Measurements from ENCODE around the gene LRP2.

Gene LRP2

DNA sequence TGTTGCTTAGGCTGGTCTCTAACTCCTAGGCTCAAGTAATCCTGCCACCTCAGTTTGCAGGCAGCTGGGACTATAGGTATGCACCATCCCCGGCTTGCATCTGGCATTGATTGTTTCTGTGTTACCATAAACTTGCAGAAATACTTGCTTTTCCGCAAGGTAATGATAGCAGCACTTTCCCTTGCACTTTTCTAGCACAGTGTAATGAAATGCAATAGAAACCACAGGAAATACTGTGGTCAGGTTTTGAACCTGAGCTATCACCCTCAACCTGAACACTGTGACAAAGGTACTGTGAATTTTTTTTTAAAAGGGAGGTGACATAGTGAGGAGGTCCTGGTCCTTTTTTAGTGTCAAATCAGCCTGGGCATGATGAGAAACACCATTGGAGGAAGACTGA, 254.7 kb downstream of the LRP2 start:
- H3K4me1 ChIP-seq, result peaks cover 20% of the 10 kb centered on the region
- no peak for TF ChIP-seq Cebpa-rat (IDR thresholded peaks at IDR 0.05)
- H3K36me3 ChIP-seq, result no peaks in the 10 kb centered on the region
- no peak overlapping the region for H3K9ac ChIP-seq
- H3K9me3 ChIP-seq, result no peaks in the 10 kb centered on the region
- no peak overlapping the region for H3K4me3 ChIP-seq
- H3K27ac ChIP-seq, result no peak overlapping the region
- no peaks in the 10 kb centered on the region for H3K27me3 ChIP-seq
- H3K4me2 ChIP-seq, result peak overlapping the region; percentile 20; the same call in 1 of the 2 replicates
- no peaks in the 10 kb centered on the region for H4K20me1 ChIP-seq

DNA sequence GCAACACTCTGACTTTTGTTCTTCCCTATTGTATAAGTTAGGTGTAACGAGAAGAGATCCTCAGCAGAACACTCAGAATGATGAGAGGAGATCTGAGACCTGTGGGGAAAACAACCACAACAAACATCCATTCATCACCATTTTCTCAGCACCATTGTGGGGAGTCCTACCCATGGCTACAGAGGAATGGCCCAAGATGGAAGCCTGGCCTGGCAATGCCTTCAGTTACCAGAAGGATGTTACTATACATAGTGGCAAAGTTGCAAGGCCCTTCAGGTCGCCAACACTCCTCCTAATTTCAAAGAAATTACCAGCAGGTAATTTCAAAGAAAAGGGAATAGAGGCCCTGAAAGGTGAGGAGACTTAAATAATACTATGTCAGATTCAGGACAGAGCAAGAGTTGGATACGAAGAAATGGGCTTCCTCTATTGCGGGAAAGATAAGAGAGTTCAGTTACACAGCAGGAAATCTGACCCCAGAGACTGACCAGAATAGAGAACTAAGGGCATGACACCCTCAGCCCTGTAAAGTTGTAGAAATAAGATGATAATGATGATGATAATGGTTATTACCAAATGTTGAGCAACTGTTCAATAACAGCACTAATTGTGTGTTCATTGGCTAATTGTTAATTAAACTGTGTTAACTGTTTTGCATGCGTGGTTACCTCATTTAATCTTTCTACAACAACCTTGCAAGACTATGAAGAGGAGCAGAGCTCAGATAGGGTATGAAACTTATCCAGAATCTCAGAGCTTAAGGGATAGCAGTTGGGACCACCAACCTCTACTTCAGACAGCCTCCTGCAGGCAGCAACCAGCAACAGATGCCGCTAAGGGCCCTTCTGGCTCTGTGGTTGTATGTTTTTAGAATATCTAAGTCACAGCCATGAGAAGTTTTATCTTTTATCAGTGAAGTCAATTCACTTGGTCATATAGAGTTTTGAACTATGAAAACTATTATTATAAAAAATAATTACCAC, 255.5 kb downstream of the LRP2 start:
- no peak overlapping the region for H3K9ac ChIP-seq
- no peak overlapping the region for H3K4me3 ChIP-seq
- no peaks in the 10 kb centered on the region for H3K27me3 ChIP-seq
- no peak for TF ChIP-seq Cebpa-rat (IDR thresholded peaks at IDR 0.05)
- no peaks in the 10 kb centered on the region for H3K9me3 ChIP-seq
- no peak overlapping the region for H3K4me2 ChIP-seq
- H3K27ac ChIP-seq, result no peak overlapping the region
- H4K20me1 ChIP-seq, result no peaks in the 10 kb centered on the region
- peaks cover 20% of the 10 kb centered on the region for H3K4me1 ChIP-seq
- H3K36me3 ChIP-seq, result no peaks in the 10 kb centered on the region

DNA sequence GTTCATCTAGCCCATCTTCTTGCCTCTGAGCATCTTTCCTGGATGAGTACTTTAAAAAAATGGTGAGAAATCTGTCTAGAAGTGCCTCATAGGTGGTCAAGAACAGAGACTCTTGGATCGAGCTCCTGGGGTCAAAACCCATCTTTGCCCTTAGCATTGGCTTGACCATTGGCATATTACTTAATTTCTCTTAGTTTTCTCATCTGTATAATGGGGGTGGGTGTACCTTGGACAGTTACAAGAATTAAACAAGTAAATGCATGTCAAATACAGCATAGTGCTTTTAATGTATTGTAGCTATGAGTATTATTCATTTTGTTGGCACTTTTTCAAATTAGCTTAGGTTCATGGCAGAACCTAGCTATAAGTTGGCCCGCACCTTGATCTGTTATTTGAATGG, 256.2 kb downstream of the LRP2 start:
- no peak overlapping the region for H3K4me2 ChIP-seq
- no peak overlapping the region for H3K9ac ChIP-seq
- TF ChIP-seq Cebpa-rat (IDR thresholded peaks at IDR 0.05), result no peak
- no peak overlapping the region for H3K27ac ChIP-seq
- H3K9me3 ChIP-seq, result no peaks in the 10 kb centered on the region
- no peak overlapping the region for H3K4me3 ChIP-seq
- no peaks in the 10 kb centered on the region for H4K20me1 ChIP-seq
- H3K36me3 ChIP-seq, result no peaks in the 10 kb centered on the region
- peaks cover 23% of the 10 kb centered on the region for H3K4me1 ChIP-seq
- H3K27me3 ChIP-seq, result no peaks in the 10 kb centered on the region

DNA sequence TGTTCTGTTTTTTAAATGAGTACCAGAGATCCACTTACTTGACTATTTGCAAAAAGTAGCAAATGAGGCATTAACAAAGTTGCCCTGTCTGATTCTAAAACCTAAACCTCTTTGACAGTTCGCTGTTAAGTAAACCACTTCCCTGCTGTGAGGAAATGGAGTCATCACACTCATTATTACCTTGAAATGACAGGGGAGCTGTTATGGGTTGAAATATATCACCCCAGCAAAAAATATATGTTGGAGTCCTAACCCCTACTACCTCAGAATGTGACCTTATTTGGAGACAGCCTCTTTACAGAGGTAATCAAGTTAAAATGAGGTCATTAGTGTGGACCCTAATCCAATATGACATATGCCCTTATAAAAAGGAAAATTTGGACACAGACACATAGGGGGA, 256.9 kb downstream of the LRP2 start:
- Histone ChIP-seq H3K27me3 (no peaks in the 10 kb centered on the region), H3K4me3 (no peak overlapping the region), H3K9ac (no peak overlapping the region), H3K36me3 (no peaks in the 10 kb centered on the region), H3K4me2 (no peak overlapping the region), H3K9me3 (no peaks in the 10 kb centered on the region), H4K20me1 (no peaks in the 10 kb centered on the region), H3K27ac (no peak overlapping the region), H3K4me1 (peaks cover 24% of the 10 kb centered on the region)
- TF ChIP-seq Cebpa-rat (IDR thresholded peaks at IDR 0.05), result no peak

DNA sequence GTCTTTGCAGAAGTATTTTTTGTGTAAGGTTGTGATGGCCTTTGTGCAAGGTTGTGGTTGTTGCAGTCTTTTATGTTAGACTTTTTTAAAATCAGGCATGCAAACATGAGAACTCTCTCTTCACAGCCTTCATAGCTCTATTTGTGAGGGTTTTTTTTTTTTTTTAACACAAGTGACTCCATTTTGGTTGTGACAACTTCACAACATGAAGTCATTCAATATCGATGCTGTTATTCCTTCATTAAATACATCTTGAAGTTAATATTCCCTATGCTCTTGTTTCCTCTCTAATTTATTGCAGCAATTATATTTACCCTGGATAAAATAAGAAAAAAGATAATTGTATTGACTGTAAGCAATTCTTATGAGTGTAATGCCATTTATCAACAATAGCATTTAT, 257.5 kb downstream of the LRP2 start:
- no peaks in the 10 kb centered on the region for H3K36me3 ChIP-seq
- H3K4me1 ChIP-seq, result peaks cover 28% of the 10 kb centered on the region
- no peak for TF ChIP-seq Cebpa-rat (IDR thresholded peaks at IDR 0.05)
- H3K9me3 ChIP-seq, result 0 out of 2 replicates have a peak, but pooled peaks cover 2% of the 10 kb centered on the region
- H3K9ac ChIP-seq, result no peak overlapping the region
- H3K27me3 ChIP-seq, result no peaks in the 10 kb centered on the region
- no peak overlapping the region for H3K4me2 ChIP-seq
- H4K20me1 ChIP-seq, result no peaks in the 10 kb centered on the region
- no peak overlapping the region for H3K4me3 ChIP-seq
- H3K27ac ChIP-seq, result no peak overlapping the region

DNA sequence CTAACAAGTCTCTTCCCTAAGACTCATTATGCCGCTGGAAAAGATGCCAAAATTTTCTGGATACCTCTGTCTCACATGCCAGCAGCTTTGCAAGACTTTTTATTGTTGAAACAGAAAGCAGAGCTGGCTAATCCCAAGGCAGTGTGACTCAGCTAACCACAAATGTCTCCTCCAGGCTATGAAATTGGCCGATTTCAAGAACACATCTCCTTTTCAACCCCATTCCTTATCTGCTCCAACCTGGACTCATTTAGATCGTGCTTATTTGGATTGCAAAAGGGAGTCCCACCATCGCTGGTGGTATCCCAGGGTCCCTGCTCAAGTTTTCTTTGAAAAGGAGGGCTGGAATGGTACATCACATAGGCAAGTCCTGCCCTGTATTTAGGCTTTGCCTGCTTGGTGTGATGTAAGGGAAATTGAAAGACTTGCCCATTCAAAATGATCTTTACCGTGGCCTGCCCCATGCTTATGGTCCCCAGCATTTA, 266.7 kb downstream of the LRP2 start:
- Histone ChIP-seq H3K4me2 (no peak overlapping the region), H3K36me3 (no peaks in the 10 kb centered on the region), H4K20me1 (no peaks in the 10 kb centered on the region), H3K4me3 (no peak overlapping the region), H3K4me1 (peaks cover 10% of the 10 kb centered on the region), H3K9ac (no peak overlapping the region), H3K27me3 (no peaks in the 10 kb centered on the region), H3K27ac (no peak overlapping the region), H3K9me3 (peaks cover 11% of the 10 kb centered on the region)
- no peak for TF ChIP-seq Cebpa-rat (IDR thresholded peaks at IDR 0.05)

DNA sequence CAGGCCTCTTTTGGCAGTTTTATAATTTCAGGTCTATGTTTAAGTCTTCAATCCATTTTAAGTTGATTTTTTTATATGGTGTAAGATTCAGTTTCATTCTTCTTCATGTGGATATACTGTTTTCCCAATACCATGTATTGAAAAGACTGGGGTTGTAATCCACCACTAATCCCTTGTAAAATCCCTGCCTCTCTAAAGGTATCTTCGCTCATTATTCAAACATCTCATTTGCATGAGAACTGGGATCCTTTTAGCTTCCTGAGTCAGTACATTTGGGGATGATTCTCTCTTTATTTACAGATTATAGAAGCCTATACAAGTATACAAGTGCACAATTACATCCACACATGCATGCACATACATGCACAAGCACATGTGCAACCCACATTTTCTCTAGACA, 267.7 kb downstream of the LRP2 start:
- no peak for TF ChIP-seq Cebpa-rat (IDR thresholded peaks at IDR 0.05)
- Histone ChIP-seq H3K36me3 (no peaks in the 10 kb centered on the region), H3K4me1 (0 out of 2 replicates have a peak, but pooled peaks cover under 1% of the 10 kb centered on the region), H3K9me3 (peaks cover 7% of the 10 kb centered on the region), H3K4me2 (no peak overlapping the region), H4K20me1 (no peaks in the 10 kb centered on the region), H3K4me3 (no peak overlapping the region), H3K9ac (no peak overlapping the region), H3K27ac (no peak overlapping the region), H3K27me3 (no peaks in the 10 kb centered on the region)

DNA sequence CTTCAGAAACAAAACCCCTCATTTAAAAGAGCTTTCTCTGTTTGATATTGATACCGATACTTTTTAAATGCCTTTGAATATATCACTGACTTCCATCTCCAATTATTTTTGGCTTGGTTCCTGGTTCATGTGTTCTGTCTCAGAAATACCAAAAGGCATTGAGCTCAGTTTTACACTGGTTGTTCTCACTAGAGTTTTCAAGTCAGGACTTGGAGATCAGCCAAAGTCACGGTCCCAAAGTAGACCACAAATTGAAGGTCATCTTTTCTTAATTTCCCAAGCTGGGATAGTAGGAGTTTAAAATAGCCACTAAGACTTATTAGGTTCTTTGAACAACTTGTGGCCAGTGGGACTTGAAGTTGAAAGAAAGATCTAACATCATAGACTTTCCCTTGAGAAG, 268.8 kb downstream of the LRP2 start:
- H3K4me1 ChIP-seq, result no peaks in the 10 kb centered on the region

DNA sequence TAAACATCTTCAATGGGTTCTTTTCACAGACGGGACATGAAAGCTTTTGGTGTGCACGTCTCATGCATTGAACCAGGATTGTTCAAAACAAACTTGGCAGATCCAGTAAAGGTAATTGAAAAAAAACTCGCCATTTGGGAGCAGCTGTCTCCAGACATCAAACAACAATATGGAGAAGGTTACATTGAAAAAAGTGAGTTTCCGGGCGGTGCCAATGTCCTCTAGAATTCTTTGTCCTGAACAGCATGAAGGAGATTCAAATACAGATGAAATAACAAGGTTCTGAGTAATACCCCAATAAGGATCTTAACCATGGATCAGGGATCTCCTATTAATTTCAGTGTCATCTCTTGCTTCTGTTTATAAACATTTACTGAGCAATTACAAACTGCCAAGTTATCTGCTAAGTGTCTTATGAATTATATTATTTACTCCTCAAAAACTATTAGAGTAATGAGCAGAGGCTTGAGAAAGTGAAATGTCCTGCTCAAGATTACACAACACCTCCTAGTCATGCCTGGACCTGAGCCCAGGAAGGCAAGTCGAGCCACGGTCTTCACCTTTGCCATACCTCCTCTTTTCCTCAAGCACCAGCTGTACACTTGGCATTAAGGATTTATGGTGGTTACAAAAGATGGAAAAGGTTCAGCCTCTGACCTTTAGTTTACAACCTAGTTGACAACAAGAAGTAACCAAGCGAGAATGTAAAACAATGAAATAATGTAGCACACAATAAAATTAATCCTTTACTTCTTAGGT, 270.4 kb downstream of the LRP2 start:
- TF ChIP-seq Cebpa-rat (IDR thresholded peaks at IDR 0.05), result no peak
- 0 out of 2 replicates have a peak, but pooled peaks cover 1% of the 10 kb centered on the region for H3K9me3 ChIP-seq
- H3K4me3 ChIP-seq, result no peak overlapping the region
- no peaks in the 10 kb centered on the region for H3K4me1 ChIP-seq
- H4K20me1 ChIP-seq, result no peaks in the 10 kb centered on the region
- no peaks in the 10 kb centered on the region for H3K27me3 ChIP-seq
- no peak overlapping the region for H3K9ac ChIP-seq
- no peak overlapping the region for H3K4me2 ChIP-seq
- no peaks in the 10 kb centered on the region for H3K36me3 ChIP-seq
- no peak overlapping the region for H3K27ac ChIP-seq

More for the DNA sequence above, 268.8 kb downstream of the LRP2 start:
- H3K27ac ChIP-seq, result no peak overlapping the region
- H3K9me3 ChIP-seq, result no peaks in the 10 kb centered on the region
- H3K9ac ChIP-seq, result no peak overlapping the region
- H3K4me3 ChIP-seq, result no peak overlapping the region
- H3K4me2 ChIP-seq, result no peak overlapping the region
- TF ChIP-seq Cebpa-rat (IDR thresholded peaks at IDR 0.05), result no peak
- H4K20me1 ChIP-seq, result no peaks in the 10 kb centered on the region
- H3K36me3 ChIP-seq, result no peaks in the 10 kb centered on the region
- H3K27me3 ChIP-seq, result no peaks in the 10 kb centered on the region

DNA sequence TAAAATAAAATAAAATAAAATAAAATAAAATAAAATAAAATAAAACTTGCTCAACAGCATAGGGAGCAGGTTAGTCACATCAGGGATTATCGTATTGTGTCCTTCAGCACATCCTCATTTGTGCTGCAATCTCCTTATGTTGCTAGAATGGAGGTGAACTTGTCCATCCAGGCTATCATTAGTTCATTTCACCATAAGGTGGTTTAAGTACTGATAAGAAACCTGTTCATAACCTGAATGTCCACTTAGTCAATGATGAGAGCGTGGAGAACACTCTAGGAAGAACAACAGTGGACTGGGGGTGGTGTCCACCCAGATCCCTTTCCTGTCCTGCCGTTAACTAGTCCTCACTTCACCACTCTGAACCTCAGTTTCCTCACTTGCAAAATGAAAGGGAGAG, 271.1 kb downstream of the LRP2 start:
- no peaks in the 10 kb centered on the region for H3K27me3 ChIP-seq
- H3K4me1 ChIP-seq, result no peaks in the 10 kb centered on the region
- TF ChIP-seq Cebpa-rat (IDR thresholded peaks at IDR 0.05), result no peak
- no peak overlapping the region for H3K27ac ChIP-seq
- H3K36me3 ChIP-seq, result no peaks in the 10 kb centered on the region
- H3K4me3 ChIP-seq, result no peak overlapping the region
- H3K4me2 ChIP-seq, result no peak overlapping the region
- peaks cover 5% of the 10 kb centered on the region; the same call in 1 of the 2 replicates for H3K9me3 ChIP-seq
- H4K20me1 ChIP-seq, result no peaks in the 10 kb centered on the region
- no peak overlapping the region for H3K9ac ChIP-seq
